Pons (tissue), 1 donor: Measurements from ENCODE around the gene RNF223.
"Not testable (repeated sequence)": the region's sequence is repeated elsewhere in the genome, so short reads cannot be mapped to it uniquely, and the experiment has no call there.

Source experiments
- DNase-seq: peaks from one replicate; pipeline ENCODE4 v3.0.0-alpha.2; 2016; ENCODE audit warnings: low spot score

RNF223 gene

GRCh38 chr1:1109743-1110142 is 35.6 kb upstream of the RNF223 start:
- DNase-seq = no peak

GRCh38 chr1:1106510-1107221 is 32.6 kb upstream of the RNF223 start:
- no peak for DNase-seq

GRCh38 chr1:1104152-1104551 is 30.0 kb upstream of the RNF223 start:
- not testable (repeated sequence) for DNase-seq

GRCh38 chr1:1101503-1101902 is 27.4 kb upstream of the RNF223 start:
- DNase-seq = no peak

GRCh38 chr1:1100296-1100695 is 26.2 kb upstream of the RNF223 start:
- DNase-seq = no peak

GRCh38 chr1:1099506-1100183 is 25.5 kb upstream of the RNF223 start:
- peak; percentile 20 for DNase-seq

- DNase-seq = no peak
Observed at GRCh38 chr1:1098681-1099421, 24.7 kb upstream of the RNF223 start.

- DNase-seq = not testable (repeated sequence)
Observed at GRCh38 chr1:1096136-1096535, 22.0 kb upstream of the RNF223 start.

GRCh38 chr1:1094981-1095380 is 20.9 kb upstream of the RNF223 start:
- DNase-seq = no peak

GRCh38 chr1:1093610-1093943 is 19.5 kb upstream of the RNF223 start:
- no peak for DNase-seq

- DNase-seq = no peak
Observed at GRCh38 chr1:1092894-1093609, 18.9 kb upstream of the RNF223 start.

GRCh38 chr1:1092149-1092855 is 18.2 kb upstream of the RNF223 start:
- DNase-seq = no peak

GRCh38 chr1:1091344-1092148 is 17.4 kb upstream of the RNF223 start:
- no peak for DNase-seq

GRCh38 chr1:1090424-1091343 is 16.6 kb upstream of the RNF223 start:
- no peak for DNase-seq

- no peak for DNase-seq
Observed at GRCh38 chr1:1089731-1090423, 15.8 kb upstream of the RNF223 start.

GRCh38 chr1:1088801-1089680 is 14.9 kb upstream of the RNF223 start:
- no peak for DNase-seq

GRCh38 chr1:1088029-1088800 is 14.1 kb upstream of the RNF223 start:
- no peak for DNase-seq
